HepG2 (cell line): ENCODE data around the gene SOHLH2. TPM values are rescaled to one million over a fixed set of nuclear protein-coding genes. Genes with fewer than 3 reads are reported as not detected.

Experiments
- ATAC-seq: fragments of 200-7000 bp; cut with Tn5 transposase; 3 replicates; pipeline ENCODE4 v1.9.1; 2020; ENCODE audit warnings: mild to moderate bottlenecking, moderate library complexity
- BruUV-seq: library from RNA; stranded (reverse); fragments of 400-500 nt; replicated peaks from 2 replicates; lab custom pipeline; 2021; lab: Mats Ljungman, UMichigan
- CTCF ChIA-PET: fragments of 300-600 bp; formaldehyde crosslinking; extraction: SDS; loops from one replicate; lab custom pipeline; 2021; ENCODE audit warnings: low total read pairs, inconsistent platforms, low intra/inter-chr PET ratio; lab: Yijun Ruan, JAX
- POLR2A ChIA-PET: fragments of 350-600 bp; sonication (Branson Sonifier 250); formaldehyde crosslinking; loops from one replicate; lab custom pipeline; 2020; ENCODE audit warnings: antibody characterized with exemption, inconsistent platforms; lab: Yijun Ruan, JAX
- DNase-seq: peaks from one replicate; pipeline ENCODE4 v3.0.0-alpha.2; 2015; ENCODE audit warnings: low spot score
- FAIRE-seq: peaks from 3 replicates; lab custom pipeline; 2011; peaks lifted over from hg19 to GRCh38; lab: Jason Lieb, UNC
- H2AFZ ChIP-seq: one replicate; pipeline ENCODE4 v1.6.1; 2011; ENCODE audit warnings: low read length, inconsistent platforms
- H3K27ac ChIP-seq: fragments of 300-600 bp; 3 replicates; pipeline ENCODE4 v1.8.0; 2011; ENCODE audit warnings: mixed run types, mild to moderate bottlenecking, mixed read lengths, low read length, inconsistent platforms; ENCODE audit not compliant: insufficient read depth; ENCODE audit errors: extremely low read length
- H3K27me3 ChIP-seq, 2 experiments: fragments of 200-600 bp in 1 of 2; 2 replicates in 1 of 2; 3 replicates in 1 of 2; pipeline versions ENCODE4 v1.6.0 to v1.8.0; 2011; ENCODE audit warnings: low read length in 2 of 2, mild to moderate bottlenecking in 2 of 2, moderate library complexity in 2 of 2, inconsistent platforms in 1 of 2; ENCODE audit not compliant: insufficient read depth in 2 of 2, control insufficient read depth in 1 of 2
- H3K36me3 ChIP-seq, 2 experiments: fragments of 200-600 bp in 1 of 2; replicated peaks in 1 of 2; 2 replicates in 1 of 2; 3 replicates in 1 of 2; pipeline versions ENCODE4 v1.5.1 to v1.8.0; 2011; ENCODE audit warnings: low read length in 2 of 2, inconsistent platforms in 1 of 2; ENCODE audit not compliant: insufficient read depth in 2 of 2, control insufficient read depth in 1 of 2
- H3K4me1 ChIP-seq: 2 replicates; pipeline ENCODE4 v1.5.1; 2012; ENCODE audit warnings: low read length, inconsistent platforms; ENCODE audit not compliant: insufficient read depth
- H3K4me2 ChIP-seq: 2 replicates; pipeline ENCODE4 v1.6.0; 2011; ENCODE audit warnings: low read depth, low read length, inconsistent platforms
- H3K4me3 ChIP-seq, 3 experiments: fragments of 200-600 bp in 1 of 3; sonication (generic), shearing (Covaris generic) in 1 of 3; replicated peaks in 1 of 3; 2 replicates each; pipeline ENCODE4 v1.5.1; 2011 to 2016; ENCODE audit warnings: low read length in 3 of 3, inconsistent platforms in 2 of 3, low read depth in 2 of 3, mild to moderate bottlenecking in 2 of 3, control low read depth in 1 of 3, mixed read lengths in 1 of 3; ENCODE audit not compliant: insufficient read depth in 1 of 3
- H3K79me2 ChIP-seq: one replicate; pipeline ENCODE4 v1.6.1; 2011; ENCODE audit warnings: low read length, inconsistent platforms; ENCODE audit not compliant: insufficient read depth
- H3K9ac ChIP-seq: 2 replicates; pipeline ENCODE4 v1.6.0; 2011; ENCODE audit warnings: mild to moderate bottlenecking, low read depth, low read length, inconsistent platforms; ENCODE audit not compliant: insufficient read depth
- H3K9me3 ChIP-seq: 2 replicates; pipeline ENCODE4 v1.5.1; 2012; ENCODE audit warnings: mild to moderate bottlenecking, low read length
- H4K20me1 ChIP-seq: 2 replicates; pipeline ENCODE4 v1.6.0; 2011; ENCODE audit warnings: inconsistent platforms, mild to moderate bottlenecking, low read length, moderate library complexity; ENCODE audit not compliant: insufficient read depth
- CENPBD1 ChIP-seq: sonication (generic); formaldehyde crosslinking; IDR thresholded peaks from 2 replicates; pipeline ENCODE4 v1.8.0; 2022; ENCODE audit warnings: missing genetic modification reagents, low read depth, mild to moderate bottlenecking, borderline replicate concordance
- KDM3A ChIP-seq: IDR thresholded peaks from 2 replicates; pipeline ENCODE4 v1.6.1; 2018; ENCODE audit warnings: low read depth, missing compliant biosample characterization
- MAFF ChIP-seq: IDR thresholded peaks from 2 replicates; pipeline ENCODE4 v1.6.1; 2011; ENCODE audit warnings: low read depth, low read length, improper control_type of control experiment
- MAFK ChIP-seq, 2 experiments: IDR thresholded peaks in 1 of 2; conservative IDR thresholded peaks in 1 of 2; 2 replicates each; pipeline ENCODE4 v1.6.1; 2011; ENCODE audit warnings: improper control_type of control experiment in 2 of 2, low read length in 2 of 2
- NFYC ChIP-seq: IDR thresholded peaks from 2 replicates; pipeline ENCODE4 v1.6.1; 2016; ENCODE audit warnings: missing genetic modification reagents, missing compliant biosample characterization
- POLR2G ChIP-seq: fragments of 200-400 bp; formaldehyde crosslinking; IDR thresholded peaks from 2 replicates; pipeline ENCODE4 v1.6.1; 2018; ENCODE audit warnings: mild to moderate bottlenecking, low read depth, low read length, moderate library complexity
- ZFAT ChIP-seq: sonication (generic); formaldehyde crosslinking; conservative IDR thresholded peaks from 2 replicates; pipeline ENCODE4 v1.8.1; 2023; ENCODE audit warnings: missing genetic modification reagents, inconsistent platforms
- ZNF589 ChIP-seq: sonication (generic); formaldehyde crosslinking; conservative IDR thresholded peaks from 2 replicates; pipeline ENCODE4 v1.8.0; 2022; ENCODE audit warnings: mild to moderate bottlenecking, moderate library complexity, missing genetic modification reagents
- WGBS: methylation state at CpG from one replicate; pipeline ENCODE4 v1.1.6; 2017; ENCODE audit warnings: low lambda C conversion rate; 5-methylcytosine and 5-hydroxymethylcytosine counted together
- in situ Hi-C: cut with HindIII; loops from 2 replicates; pipeline ENCODE4 v1.10.0; 2017; ENCODE audit warnings: low pct_unique_long_range_greater_than_20kb; ENCODE audit not compliant: extremely low pct_ligation_motif_present
- intact Hi-C: fragments of 100-400 bp; cut with micrococcal nuclease; formaldehyde crosslinking; loops from one replicate; pipeline ENCODE4 v1.10.0; 2022; ENCODE audit not compliant: unreplicated experiment
- polyA plus RNA-seq, 8 experiments: library from polyadenylated mRNA; depleted of rRNA in 3 of 8; stranded (reverse) in 7 of 8; unstranded in 1 of 8; fragments of >200 nt; fragmentation: Illumina TruSeq in 4 of 8; extraction: Trizol in 4 of 8; gene quantifications; 2 replicates each; pipeline versions ENCODE4 v1.2.1 to v1.2.3, GENCODE V29; 2011 to 2016; ENCODE audit warnings: low read depth in 4 of 8, missing spikeins in 1 of 8, mixed read lengths in 1 of 8; ENCODE audit not compliant: insufficient read depth in 1 of 8
- total RNA-seq, 5 experiments: library from RNA; depleted of rRNA; stranded (reverse); fragments of >200 nt; fragmentation: Illumina TruSeq; extraction: Trizol; gene quantifications; 2 replicates each; pipeline ENCODE4 v1.2.3, GENCODE V29; 2016; ENCODE audit warnings: low read depth in 1 of 5

SOHLH2 gene
- total and polyA plus RNA-seq, 2 of the 13 experiments (the other 11 are each of a cell fraction or from before 2014, with no cell fraction given): not detected

- Histone ChIP-seq H3K36me3 (no peaks in the 10 kb centered on the region), H3K9me3 (peaks cover 9% of the 10 kb centered on the region; the same call in 1 of the 2 replicates), H3K27me3 (peaks cover 0 to 3% of the 10 kb centered on the region in 2 experiments; a peak in 1 of 5 replicates), H3K4me3 (no peak overlapping the region), H2AFZ (no peak overlapping the region), H3K9ac (no peak overlapping the region), H3K4me2 (no peak overlapping the region), H3K4me1 (no peaks in the 10 kb centered on the region), H3K79me2 (no peaks in the 10 kb centered on the region), H3K27ac (no peak overlapping the region), H4K20me1 (no peaks in the 10 kb centered on the region)
- no TSS peak for BruUV-seq
- ATAC-seq (no peak), DNase-seq (no peak), FAIRE-seq (no peak)
- TF ChIP-seq MAFK (conservative IDR thresholded peaks at IDR 0.05 in 1 of 2, IDR thresholded peaks at IDR 0.05 in 1 of 2; ENCODE audit: low read length in 2 of 2): peak; percentile 77 to 91
- no peak for TF ChIP-seq KDM3A
- TF ChIP-seq MAFF: peak; percentile 87
- intact Hi-C loops (no loop called here), in situ Hi-C loops (no loop called here)
- ChIA-PET POLR2A (no interaction called here), CTCF (no interaction called here)
Measured at GRCh38 chr13:36219883-36220282, 5.5 kb upstream of the SOHLH2 start.

- Histone ChIP-seq H3K4me1 (no peaks in the 10 kb centered on the region), H3K36me3 (no peaks in the 10 kb centered on the region), H3K27me3 (peaks cover 0 to 13% of the 10 kb centered on the region in 2 experiments; a peak in 2 of 5 replicates), H2AFZ (no peak overlapping the region), H3K79me2 (no peaks in the 10 kb centered on the region), H3K9ac (no peak overlapping the region), H3K9me3 (no peaks in the 10 kb centered on the region), H3K27ac (no peak overlapping the region), H4K20me1 (no peaks in the 10 kb centered on the region), H3K4me3 (no peak overlapping the region), H3K4me2 (no peak overlapping the region)
- CTCF ChIA-PET: no interaction called here
- 0% methylated on average over 3 of the region's 3 CpGs for WGBS
- no peak for DNase-seq
- intact Hi-C loops: no loop called here
- TF ChIP-seq POLR2G (no peak), ZFAT (CRISPR knock-in tag) (no peak), ZNF589 (CRISPR knock-in tag) (no peak), NFYC (CRISPR knock-in tag) (no peak), CENPBD1 (CRISPR knock-in tag) (no peak)
- no TSS peak for BruUV-seq
- no peak for FAIRE-seq
- in situ Hi-C loops: no loop called here
- no peak for ATAC-seq
- POLR2A ChIA-PET: no interaction called here
Measured at GRCh38 chr13:36217456-36217855, 3.1 kb upstream of the SOHLH2 start.
